GM18909 (cell line): ENCODE results near the gene IFI27.
"Not testable (repeated sequence)": the region's sequence is repeated elsewhere in the genome, so short reads cannot be mapped to it uniquely, and the experiment has no call there.

ENCODE experiments used
- ATAC-seq: cut with Tn5 transposase; IDR thresholded peaks from one replicate; pipeline ENCODE4 v1.9.1; 2021; ENCODE audit warnings: mild to moderate bottlenecking; ENCODE audit not compliant: unreplicated experiment, poor library complexity

IFI27 gene

DNA sequence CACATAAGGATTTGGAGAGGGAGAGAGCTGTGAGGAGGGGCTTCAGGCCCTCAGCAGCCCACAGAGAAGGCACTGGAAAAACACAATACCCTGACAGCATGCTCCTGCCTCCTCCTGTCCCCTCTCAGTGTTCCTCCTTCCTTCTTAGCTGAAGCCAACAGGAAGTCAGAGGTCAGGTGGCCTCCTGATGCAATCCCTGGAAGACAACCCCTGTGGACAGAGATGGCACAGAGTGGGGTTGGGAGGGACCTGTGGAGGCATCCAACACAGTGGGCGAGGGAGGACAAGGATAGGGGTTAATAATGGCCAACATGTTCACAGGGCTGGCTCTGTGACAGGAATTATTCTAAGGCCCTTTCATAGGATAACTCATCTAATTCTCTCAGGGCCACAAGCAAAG is 34.2 kb downstream of the IFI27 start:
- no peak for ATAC-seq

DNA sequence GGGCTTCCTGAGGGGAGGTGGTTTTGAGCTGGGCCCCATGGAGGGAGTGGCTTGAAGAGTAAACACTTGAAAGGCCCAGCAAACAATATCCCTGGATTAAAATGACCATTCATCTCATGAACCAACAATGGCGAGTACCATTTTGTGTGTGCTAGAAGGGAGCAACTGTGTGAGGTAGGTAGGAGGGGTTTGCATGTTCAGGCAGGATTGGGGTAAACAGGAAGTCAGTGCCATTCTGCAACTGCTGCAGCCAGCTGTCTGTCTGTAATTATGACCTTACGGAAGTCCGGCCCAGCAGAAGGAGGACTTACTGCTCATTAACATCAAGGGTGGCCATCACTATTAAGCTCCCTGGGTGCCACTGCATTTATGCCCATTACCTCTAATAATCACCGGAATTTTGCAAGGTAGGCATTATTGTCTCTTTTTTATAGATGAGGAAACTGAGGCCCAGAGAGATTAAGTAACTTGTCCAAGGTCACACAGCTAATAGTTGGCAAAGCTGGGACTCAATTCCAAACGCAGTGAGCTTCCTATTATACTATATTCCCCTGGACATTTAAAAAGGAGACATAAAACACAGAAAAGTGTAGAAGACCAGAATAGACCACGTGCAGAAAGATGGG is 35.5 kb downstream of the IFI27 start:
- ATAC-seq: no peak

DNA sequence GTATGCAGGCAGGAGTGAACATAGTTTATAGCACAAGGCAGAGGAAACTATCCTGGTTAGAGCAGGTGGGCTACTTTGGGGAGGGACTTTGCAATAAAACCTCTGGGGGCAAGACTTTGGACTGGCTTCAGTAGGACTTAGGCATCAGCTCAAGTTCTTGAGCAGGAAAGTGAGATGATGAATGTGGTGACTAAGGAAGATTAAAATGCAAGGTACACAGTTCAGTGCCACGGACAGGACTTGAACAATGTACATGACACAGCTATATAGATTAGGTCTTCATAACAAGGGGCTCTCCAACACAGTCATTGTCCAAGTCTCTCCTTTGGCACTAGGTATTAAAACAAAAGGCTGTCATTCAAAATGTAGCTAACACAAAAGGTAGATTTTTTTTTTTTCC is 42.1 kb downstream of the IFI27 start:
- no peak for ATAC-seq

DNA sequence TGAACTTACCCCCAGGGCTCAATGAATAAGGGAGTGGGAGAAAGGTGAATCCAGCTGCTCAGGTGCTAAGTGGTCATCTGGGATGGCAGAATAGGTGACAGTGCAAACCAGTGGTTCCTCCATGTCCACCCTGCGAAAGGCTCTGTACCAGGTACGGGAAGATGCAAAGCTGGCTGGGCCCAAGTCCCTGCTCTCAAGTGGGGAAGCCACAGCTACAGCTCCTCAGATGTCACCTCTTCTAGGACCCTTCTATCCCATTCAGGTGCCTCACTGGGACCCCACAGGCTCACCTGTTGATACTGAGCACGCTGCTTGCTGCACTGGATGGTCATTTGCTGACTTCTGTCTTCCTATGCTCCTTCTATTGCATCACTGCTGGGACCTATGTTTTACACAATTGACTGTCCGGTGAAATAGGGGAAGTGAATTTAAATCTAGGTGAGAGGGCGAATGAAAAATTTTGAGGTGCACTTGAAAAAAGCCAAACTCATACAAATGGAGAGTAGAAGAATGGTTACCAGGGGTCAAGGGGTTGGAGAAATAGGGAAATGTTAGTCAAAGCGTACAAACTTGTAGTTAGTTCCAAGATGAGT is 43.3 kb downstream of the IFI27 start:
- no peak for ATAC-seq

DNA sequence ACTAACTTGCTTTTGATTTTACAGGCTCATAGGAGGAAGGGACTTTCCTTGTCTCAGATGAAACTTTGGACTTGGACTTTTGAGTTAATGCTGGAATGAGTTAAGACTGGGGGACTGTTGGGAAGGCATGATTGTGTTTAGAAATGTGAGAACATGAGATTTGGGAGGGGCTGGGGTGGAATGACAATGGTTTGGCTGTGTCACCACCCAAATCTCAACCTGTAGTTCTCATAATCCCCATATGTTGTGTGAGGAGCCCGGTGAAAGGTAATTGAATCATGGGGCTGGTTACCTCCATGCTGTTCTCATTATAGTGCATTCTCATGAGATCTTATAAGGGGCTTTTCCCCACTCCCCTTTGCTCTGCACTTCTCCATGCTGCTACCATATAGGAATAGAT is 45.6 kb downstream of the IFI27 start:
- ATAC-seq: not testable (repeated sequence)

DNA sequence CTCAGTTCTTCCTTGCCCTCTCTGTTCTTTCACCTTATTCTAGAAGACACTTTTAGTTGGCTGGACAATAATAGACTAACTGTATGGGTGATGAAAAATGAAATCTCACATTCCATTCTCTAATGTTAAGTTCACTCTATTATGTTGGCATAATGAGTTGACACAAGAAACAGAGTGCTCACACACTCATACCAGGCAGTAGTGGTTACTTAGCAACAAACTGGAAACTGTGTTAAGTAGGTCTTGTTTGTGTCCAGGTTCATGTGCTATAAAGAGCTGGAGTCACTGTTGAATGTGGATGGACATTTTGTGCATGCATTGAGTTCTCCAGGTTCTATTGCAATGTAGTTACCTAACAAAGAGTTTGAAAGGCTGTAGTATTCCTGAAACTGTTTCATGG is 46.7 kb downstream of the IFI27 start:
- ATAC-seq: no peak

DNA sequence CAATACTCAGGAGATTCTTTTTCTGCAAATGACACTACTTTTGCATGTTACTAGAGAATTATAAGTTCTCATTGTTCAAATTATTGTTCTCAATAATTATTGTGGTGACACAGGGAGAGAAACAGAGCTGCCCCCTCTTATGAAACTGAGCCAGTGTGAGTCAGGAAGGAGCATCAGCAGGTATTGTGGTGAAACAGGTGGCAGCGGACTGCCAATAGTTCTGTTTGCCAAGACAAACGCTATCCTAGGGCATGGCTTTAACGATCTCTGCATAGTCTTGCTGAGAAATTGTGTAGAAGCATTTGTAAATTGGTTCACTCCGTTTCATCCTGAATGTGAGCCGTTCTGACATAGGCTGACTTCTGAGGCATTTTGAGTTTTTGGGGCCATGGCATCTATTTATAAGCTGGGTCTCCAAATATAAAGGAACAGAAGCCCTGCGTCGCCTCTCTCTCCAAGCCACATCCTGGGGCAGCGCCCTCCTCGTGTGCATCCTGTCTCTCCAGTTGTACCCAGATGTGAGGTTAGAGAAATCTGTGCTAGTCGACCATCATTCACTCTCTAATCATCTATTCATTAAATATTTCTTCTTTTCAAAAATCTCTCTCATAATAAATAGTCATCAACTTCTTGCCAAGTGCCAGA is 47.8 kb downstream of the IFI27 start:
- no peak for ATAC-seq

DNA sequence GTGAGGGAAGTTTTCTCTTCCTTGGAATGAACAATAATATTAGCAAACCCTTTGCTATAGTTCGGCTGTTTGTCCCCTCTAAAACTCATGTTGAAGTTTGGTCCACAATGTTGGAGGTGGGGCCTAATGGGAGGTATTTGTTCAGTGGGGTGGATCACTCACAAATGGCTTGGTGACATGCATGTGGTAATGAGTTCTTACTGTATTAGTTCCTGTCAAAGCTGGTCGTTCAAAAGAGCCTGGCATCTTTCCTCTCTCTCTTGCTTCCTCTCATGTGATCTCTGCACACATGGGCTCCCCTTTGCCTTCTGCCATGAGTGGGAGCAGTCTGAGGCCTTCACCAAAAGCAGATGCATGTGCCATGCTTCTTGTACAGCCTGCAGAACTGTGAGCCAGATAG is 50.5 kb downstream of the IFI27 start:
- ATAC-seq: no peak

DNA sequence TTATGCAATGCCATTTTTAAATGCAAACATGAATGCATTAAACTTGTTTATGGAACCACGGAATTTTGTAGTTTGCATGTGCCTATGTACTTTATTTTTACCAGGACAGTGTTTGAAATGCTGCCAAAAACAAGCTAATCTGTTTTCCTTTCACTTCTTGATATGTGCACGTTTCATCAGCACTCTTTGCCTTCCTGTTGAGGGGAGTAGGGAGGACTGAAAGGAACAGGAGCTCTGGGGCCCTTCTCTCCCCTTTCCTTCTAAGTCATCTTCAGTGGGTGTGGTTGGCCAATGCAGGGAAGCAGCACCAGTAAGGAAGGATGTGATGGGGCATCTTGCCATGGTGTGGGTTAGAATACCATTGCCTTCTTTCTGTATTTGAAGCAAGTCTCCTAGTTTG is 51.4 kb downstream of the IFI27 start:
- ATAC-seq: no peak

DNA sequence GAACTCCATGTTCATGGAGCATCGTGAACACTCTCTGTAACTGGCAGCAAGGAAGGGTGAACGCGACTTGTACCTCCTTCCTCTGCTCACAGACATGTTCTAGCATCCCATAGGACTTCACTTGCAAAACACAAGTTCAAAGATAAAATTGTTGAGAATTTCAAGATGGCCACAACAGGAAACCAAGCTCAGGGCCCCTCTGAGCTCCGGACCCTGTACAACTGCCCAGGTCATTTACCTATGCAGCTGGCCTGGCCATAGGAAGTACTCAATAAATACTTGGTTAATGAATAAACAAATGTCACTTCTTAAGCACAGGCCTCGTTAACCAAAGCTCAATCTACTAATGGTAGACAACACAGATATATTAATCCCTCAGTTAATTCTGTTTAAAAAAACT is 51.9 kb downstream of the IFI27 start:
- ATAC-seq: no peak

DNA sequence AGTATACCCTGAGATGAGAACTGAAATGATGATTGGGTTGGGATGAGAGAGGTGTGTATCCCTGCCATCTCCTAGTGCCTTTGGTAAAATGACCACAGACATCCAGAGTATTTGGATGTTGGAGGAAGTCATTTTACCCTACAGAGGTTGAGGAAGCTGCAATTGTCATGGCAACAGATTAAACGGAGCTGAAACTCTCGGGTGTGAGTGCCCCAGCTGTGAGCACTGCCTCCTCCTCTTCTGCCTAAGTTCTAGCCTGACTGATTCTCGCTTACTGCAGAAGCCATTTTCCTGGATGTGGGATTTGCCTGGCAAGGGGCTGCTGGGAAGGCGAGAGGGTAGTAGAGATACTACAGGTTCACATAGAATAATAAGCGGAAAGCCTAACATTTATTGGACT is 53.3 kb downstream of the IFI27 start:
- ATAC-seq: no peak

DNA sequence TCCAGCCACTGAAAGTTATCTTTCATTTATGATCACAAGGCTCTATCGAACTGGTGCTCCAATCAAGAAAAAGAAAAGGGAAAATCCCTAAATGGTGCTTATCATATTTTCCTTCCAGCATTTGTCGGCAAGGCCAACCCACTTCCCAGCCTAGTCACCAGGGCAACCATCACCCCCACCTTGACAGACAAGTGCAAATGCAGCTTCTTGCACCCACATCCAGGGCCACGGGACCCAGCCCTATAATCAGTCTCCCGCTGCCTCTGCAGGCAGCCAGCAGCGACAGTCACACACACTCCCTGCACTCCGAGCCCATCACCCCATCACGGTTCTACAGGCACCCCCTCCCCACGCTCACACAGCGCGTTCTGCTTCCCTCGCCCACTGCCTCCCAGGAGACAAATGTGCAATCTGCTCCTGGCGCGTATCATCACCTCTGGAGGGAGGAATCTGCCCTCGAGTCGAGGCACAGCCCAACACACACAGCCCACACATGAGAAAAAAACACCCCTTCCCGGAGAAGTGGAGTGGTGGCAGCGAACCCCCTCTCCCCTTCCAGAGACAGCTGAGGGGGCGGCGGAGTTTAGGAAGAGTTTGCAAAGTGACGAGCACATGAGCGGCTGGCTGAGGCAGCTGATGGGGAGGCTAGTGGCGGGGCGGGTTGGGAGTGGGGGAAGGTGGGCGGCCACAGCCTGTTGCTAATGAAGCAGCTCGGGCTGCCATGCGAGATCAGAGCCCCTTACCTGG is 54.3 kb downstream of the IFI27 start:
- no peak for ATAC-seq

DNA sequence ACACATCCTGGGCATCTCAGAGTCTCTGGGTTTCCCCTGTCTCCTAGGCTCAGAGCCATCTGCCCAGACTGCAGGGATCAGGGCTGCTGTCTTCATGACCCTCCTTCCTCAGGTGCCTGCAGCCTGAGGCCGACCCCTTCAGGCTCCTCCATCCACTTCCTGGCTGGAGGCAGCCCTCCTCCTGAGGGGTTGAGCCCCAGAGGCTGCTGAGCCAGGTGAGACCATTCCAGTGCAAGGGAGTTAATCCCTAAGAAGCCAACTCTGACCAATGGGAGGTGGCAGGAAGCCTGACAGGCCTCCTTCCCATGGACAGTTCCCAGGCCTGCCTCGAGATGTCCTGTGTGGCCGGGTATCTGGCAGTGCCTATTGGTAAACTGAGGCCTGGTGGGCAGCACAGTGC is 55.2 kb downstream of the IFI27 start:
- ATAC-seq: no peak
